Thoracic aorta (tissue), 2 donors: ENCODE data around the gene ARL3. TPM values are rescaled to one million over a fixed set of nuclear protein-coding genes. Genes with fewer than 3 reads are reported as not detected.

Source experiments
- ATAC-seq: fragments of 150-250 bp; one replicate; pipeline ENCODE4 v1.8.0; 2017; ENCODE audit warnings: low read depth; ENCODE audit not compliant: insufficient number of reproducible peaks, low FRiP score
- DNase-seq: peaks from one replicate; pipeline ENCODE4 v3.0.0-alpha.2; 2020; ENCODE audit warnings: low spot score
- H3K27ac ChIP-seq, 2 donors: fragments of 200-600 bp; sonication (generic); 1 replicate in 1 of 2; 2 replicates in 1 of 2; pipeline ENCODE4 v1.5.1; 2016; ENCODE audit warnings: mild to moderate bottlenecking in 2 of 2, moderate library complexity in 2 of 2
- H3K27me3 ChIP-seq: fragments of 200-600 bp; sonication (generic); replicated peaks from 2 replicates; pipeline ENCODE4 v1.6.0; 2016; ENCODE audit warnings: mild to moderate bottlenecking; ENCODE audit not compliant: insufficient read depth
- H3K36me3 ChIP-seq: fragments of 200-600 bp; sonication (generic); one replicate; pipeline ENCODE4 v1.5.1; 2016
- H3K4me1 ChIP-seq, 2 donors: fragments of 200-600 bp; sonication (generic); 1 replicate in 1 of 2; 2 replicates in 1 of 2; pipeline versions ENCODE4 v1.5.1 to v1.6.0; 2016; ENCODE audit warnings: low read depth in 2 of 2, mild to moderate bottlenecking in 1 of 2; ENCODE audit not compliant: control insufficient read depth in 1 of 2
- H3K4me3 ChIP-seq: fragments of 200-600 bp; sonication (generic); 2 replicates; pipeline ENCODE4 v1.5.1; 2016; ENCODE audit warnings: mild to moderate bottlenecking
- H3K9me3 ChIP-seq: fragments of 200-600 bp; sonication (generic); 2 replicates; pipeline ENCODE4 v1.5.1; 2016
- CTCF ChIP-seq: fragments of 200-600 bp; sonication (generic); IDR thresholded peaks from one replicate; pipeline ENCODE4 v1.5.1; 2019; ENCODE audit warnings: antibody characterized with exemption
- total RNA-seq, 2 donors: library from RNA; depleted of rRNA; stranded (reverse); fragments of >200 nt; gene quantifications; one replicate each; pipeline versions ENCODE4 v1.1.0 to v1.2.3, GENCODE V29; 2016

The ARL3 gene
- total RNA-seq, 2 donors from 2014 or later, result 5.1 to 8.8 TPM

GRCh38 chr10:102648269-102648888 is 65.8 kb downstream of the ARL3 start:
- Histone ChIP-seq H3K9me3 (no peaks in the 10 kb centered on the region), H3K27ac (peak overlapping the region in 1 of 2 donors; percentile 100), H3K36me3 (peaks cover 11% of the 10 kb centered on the region), H3K27me3 (no peaks in the 10 kb centered on the region), H3K4me1 (peaks cover 44 to 71% of the 10 kb centered on the region in 2 donors), H3K4me3 (peak overlapping the region; percentile 96)
- DNase-seq, result no peak
- no peak for ATAC-seq
- TF ChIP-seq CTCF, result no peak

GRCh38 chr10:102647443-102648268 is 66.5 kb downstream of the ARL3 start:
- peak overlapping the region; percentile 99 to 100 for H3K27ac ChIP-seq
- H3K36me3 ChIP-seq, result peaks cover 4% of the 10 kb centered on the region
- H3K4me1 ChIP-seq, result peaks cover 44 to 63% of the 10 kb centered on the region in 2 donors
- no peak for TF ChIP-seq CTCF
- H3K9me3 ChIP-seq, result no peaks in the 10 kb centered on the region
- H3K27me3 ChIP-seq, result no peaks in the 10 kb centered on the region
- DNase-seq (no peak), ATAC-seq (no peak)
- peak overlapping the region; percentile 96 for H3K4me3 ChIP-seq

- no peak for DNase-seq
- H3K4me3 ChIP-seq, result peak overlapping the region; percentile 96
- no peaks in the 10 kb centered on the region for H3K9me3 ChIP-seq
- ATAC-seq, result no peak
- H3K36me3 ChIP-seq, result peaks cover 3% of the 10 kb centered on the region
- peak overlapping the region; percentile 99 to 100 for H3K27ac ChIP-seq
- no peaks in the 10 kb centered on the region for H3K27me3 ChIP-seq
- TF ChIP-seq CTCF, result no peak
- peaks cover 44 to 56% of the 10 kb centered on the region in 2 donors for H3K4me1 ChIP-seq
Measured at GRCh38 chr10:102646610-102647442, 67.4 kb downstream of the ARL3 start.

GRCh38 chr10:102645741-102646609 is 68.2 kb downstream of the ARL3 start:
- Histone ChIP-seq H3K27ac (peak overlapping the region; percentile 99 to 100), H3K36me3 (no peaks in the 10 kb centered on the region), H3K4me3 (peak overlapping the region; percentile 96), H3K27me3 (no peaks in the 10 kb centered on the region), H3K9me3 (no peaks in the 10 kb centered on the region), H3K4me1 (peaks cover 43 to 48% of the 10 kb centered on the region in 2 donors)
- DNase-seq (peak; percentile 68), ATAC-seq (peak; percentile 25)
- no peak for TF ChIP-seq CTCF
